Kidney epithelial cell (primary cell): ENCODE results near the gene IDI1. TPM values are rescaled to one million over a fixed set of nuclear protein-coding genes. Genes with fewer than 3 reads are reported as not detected.

Experiments
- DNase-seq: peaks from one replicate; pipeline ENCODE4 v3.0.0-alpha.2; 2010; ENCODE audit warnings: low read depth
- H3K27me3 ChIP-seq: 2 replicates; pipeline ENCODE4 v1.6.0; 2011; ENCODE audit warnings: low read length; ENCODE audit not compliant: control insufficient read depth, insufficient read depth
- H3K36me3 ChIP-seq: 2 replicates; pipeline ENCODE4 v1.5.1; 2011; ENCODE audit warnings: low read length; ENCODE audit not compliant: control insufficient read depth, insufficient read depth
- H3K4me3 ChIP-seq: 2 replicates; pipeline ENCODE4 v1.5.1; 2011; ENCODE audit warnings: low read depth, mild to moderate bottlenecking, control low read depth, low read length
- CTCF ChIP-seq: IDR thresholded peaks from 2 replicates; pipeline ENCODE4 v1.5.1; 2011; ENCODE audit warnings: mild to moderate bottlenecking, moderate library complexity, low read length, control low read depth, inconsistent platforms; ENCODE audit not compliant: insufficient read depth, poor library complexity, severe bottlenecking
- total RNA-seq: library from RNA; depleted of rRNA; stranded (reverse); fragments of >200 nt; gene quantifications from 2 replicates; pipeline ENCODE4 v1.2.3, GENCODE V29; 2015

The IDI1 gene
- 59.5 and 65.3 TPM in 2 replicates for total RNA-seq

GRCh38 chr10:1048732-1049424, at the start of gene IDI1:
TSS of gene IDI1 (minus strand) at chr10:1049119. CDS start at chr10:1049003, 116 bp downstream.
- peak within 1 kb of the TSS; percentile 90 for H3K4me3 ChIP-seq
- no peak for TF ChIP-seq CTCF
- peak; percentile 90 for DNase-seq
- no peaks in the 10 kb centered on the region for H3K36me3 ChIP-seq
- H3K27me3 ChIP-seq, result no peaks in the 10 kb centered on the region

GRCh38 chr10:1097436-1097835, 48.5 kb upstream of the IDI1 start:
- Histone ChIP-seq H3K36me3 (peaks cover 11% of the 10 kb centered on the region), H3K4me3 (no peak overlapping the region), H3K27me3 (no peaks in the 10 kb centered on the region)
- DNase-seq, result no peak
- no peak for TF ChIP-seq CTCF

- TF ChIP-seq CTCF, result no peak
- no peak for DNase-seq
- no peak overlapping the region for H3K4me3 ChIP-seq
- peaks cover 11% of the 10 kb centered on the region for H3K36me3 ChIP-seq
- no peaks in the 10 kb centered on the region for H3K27me3 ChIP-seq
Observed at GRCh38 chr10:1096287-1096889, 47.5 kb upstream of the IDI1 start.

GRCh38 chr10:1095498-1095897, 46.6 kb upstream of the IDI1 start:
- no peak for TF ChIP-seq CTCF
- H3K36me3 ChIP-seq, result peaks cover 11% of the 10 kb centered on the region

GRCh38 chr10:1094112-1095057, 45.5 kb upstream of the IDI1 start:
- Histone ChIP-seq H3K4me3 (no peak overlapping the region), H3K36me3 (peaks cover 11% of the 10 kb centered on the region), H3K27me3 (no peaks in the 10 kb centered on the region)
- no peak for DNase-seq
- no peak for TF ChIP-seq CTCF

More at GRCh38 chr10:1095498-1095897, 46.6 kb upstream of the IDI1 start:
- DNase-seq, result no peak
- H3K4me3 ChIP-seq, result no peak overlapping the region
- H3K27me3 ChIP-seq, result no peaks in the 10 kb centered on the region
